ENCODE measurements around the gene ATP2A3.
"Not testable (repeated sequence)": the region's sequence is repeated elsewhere in the genome, so short reads cannot be mapped to it uniquely, and the experiment has no call there.

Gene ATP2A3

GRCh38 chr17:3954086-3954485, 10.2 kb downstream of the ATP2A3 start:
- no peak for DNase-seq

GRCh38 chr17:3953542-3953941, 10.7 kb downstream of the ATP2A3 start:
- no peak for DNase-seq

- DNase-seq, result no peak
Observed at GRCh38 chr17:3952186-3952585, 12.1 kb downstream of the ATP2A3 start.

GRCh38 chr17:3951420-3951819, 12.8 kb downstream of the ATP2A3 start:
- DNase-seq, result no peak

- no peak for DNase-seq
Observed at GRCh38 chr17:3951003-3951402, 13.2 kb downstream of the ATP2A3 start.

- DNase-seq, result no peak
Observed at GRCh38 chr17:3950584-3950983, 13.7 kb downstream of the ATP2A3 start.

- DNase-seq, result no peak
Observed at GRCh38 chr17:3949418-3949817, 14.8 kb downstream of the ATP2A3 start.

GRCh38 chr17:3948551-3948950, 15.7 kb downstream of the ATP2A3 start:
- DNase-seq, result not testable (repeated sequence)

GRCh38 chr17:3947318-3947810, 16.9 kb downstream of the ATP2A3 start:
- DNase-seq, result no peak

- DNase-seq, result no peak
Observed at GRCh38 chr17:3946711-3947235, 17.5 kb downstream of the ATP2A3 start.

- peak; percentile 10 to 28 for DNase-seq
Observed at GRCh38 chr17:3944485-3945388, 19.5 kb downstream of the ATP2A3 start.

- no peak for DNase-seq
Observed at GRCh38 chr17:3943240-3943891, 20.9 kb downstream of the ATP2A3 start.

- no peak for DNase-seq
Observed at GRCh38 chr17:3940965-3941698, 23.1 kb downstream of the ATP2A3 start.

GRCh38 chr17:3937359-3937758, 26.9 kb downstream of the ATP2A3 start:
- no peak for DNase-seq

GRCh38 chr17:3935825-3936355, 28.3 kb downstream of the ATP2A3 start:
- no peak for DNase-seq

- DNase-seq, result peak in 1 of 2 experiments; percentile 11
Observed at GRCh38 chr17:3935140-3935542, 29.1 kb downstream of the ATP2A3 start.

- no peak for DNase-seq
Observed at GRCh38 chr17:3929764-3930163, 34.5 kb downstream of the ATP2A3 start.

- no peak for DNase-seq
Observed at GRCh38 chr17:3929181-3929580, 35.1 kb downstream of the ATP2A3 start.

- DNase-seq, result no peak
Observed at GRCh38 chr17:3928406-3928805, 35.8 kb downstream of the ATP2A3 start.

GRCh38 chr17:3927628-3928340, 36.5 kb downstream of the ATP2A3 start:
- no peak for DNase-seq

- no peak for DNase-seq
Observed at GRCh38 chr17:3926860-3927627, 37.2 kb downstream of the ATP2A3 start.
